H9 (cell line): Measurements from ENCODE around the gene PHACTR4. TPM values are rescaled to one million over a fixed set of nuclear protein-coding genes. Genes with fewer than 3 reads are reported as not detected.

Experiments
- DNase-seq: peaks from one replicate; pipeline ENCODE4 v3.0.0-alpha.2; 2017
- H2AFZ ChIP-seq: one replicate; pipeline ENCODE4 v1.6.1; 2013; ENCODE audit warnings: mild to moderate bottlenecking, low read length, control low read depth, moderate library complexity
- H2AK5ac ChIP-seq: 2 replicates; pipeline ENCODE4 v1.6.1; 2013; ENCODE audit warnings: low read length, control low read depth, mixed read lengths; ENCODE audit not compliant: insufficient read length
- H2BK120ac ChIP-seq: one replicate; pipeline ENCODE4 v1.6.1; 2013; ENCODE audit warnings: low read depth, mild to moderate bottlenecking, low read length, control low read depth, inconsistent platforms; ENCODE audit not compliant: poor library complexity, severe bottlenecking
- H2BK12ac ChIP-seq: 2 replicates; pipeline ENCODE4 v1.6.1; 2013; ENCODE audit warnings: low read length, control low read depth, mixed read lengths, low read depth; ENCODE audit not compliant: insufficient read length
- H2BK15ac ChIP-seq: 2 replicates; pipeline ENCODE4 v1.6.1; 2013; ENCODE audit warnings: low read depth, low read length, control low read depth
- H2BK20ac ChIP-seq: one replicate; pipeline ENCODE4 v1.6.1; 2013; ENCODE audit warnings: low read depth, mild to moderate bottlenecking, low read length, control low read depth, inconsistent platforms; ENCODE audit not compliant: poor library complexity, severe bottlenecking
- H2BK5ac ChIP-seq: 2 replicates; pipeline ENCODE4 v1.6.1; 2013; ENCODE audit warnings: low read length, control low read depth, mixed read lengths; ENCODE audit not compliant: insufficient read length
- H3K14ac ChIP-seq: 2 replicates; pipeline ENCODE4 v1.6.1; 2013; ENCODE audit warnings: low read length, control low read depth; ENCODE audit not compliant: insufficient read depth
- H3K18ac ChIP-seq: 2 replicates; pipeline ENCODE4 v1.6.1; 2013; ENCODE audit warnings: low read depth, mild to moderate bottlenecking, mixed read lengths, low read length, control low read depth; ENCODE audit not compliant: insufficient read length
- H3K23ac ChIP-seq: 2 replicates; pipeline ENCODE4 v1.6.1; 2013; ENCODE audit warnings: low read length, control low read depth, mixed read lengths, low read depth; ENCODE audit not compliant: insufficient read length
- H3K23me2 ChIP-seq: 2 replicates; pipeline ENCODE4 v1.6.1; 2013; ENCODE audit warnings: low read depth, mild to moderate bottlenecking, mixed read lengths, low read length, control low read depth; ENCODE audit not compliant: insufficient read length, poor library complexity, severe bottlenecking
- H3K27ac ChIP-seq: 2 replicates; pipeline ENCODE4 v1.5.1; 2013; ENCODE audit warnings: low read length, control low read depth, mixed read lengths, low read depth; ENCODE audit not compliant: insufficient read length
- H3K27me3 ChIP-seq: 2 replicates; pipeline ENCODE4 v1.6.1; 2013; ENCODE audit warnings: low read length, control low read depth, inconsistent platforms; ENCODE audit not compliant: insufficient read depth
- H3K4ac ChIP-seq: 2 replicates; pipeline ENCODE4 v1.6.1; 2013; ENCODE audit warnings: low read depth, mild to moderate bottlenecking, control low read depth, inconsistent platforms, low read length, moderate library complexity
- H3K4me1 ChIP-seq: 2 replicates; pipeline ENCODE4 v1.6.1; 2013; ENCODE audit warnings: low read length, control low read depth, inconsistent platforms; ENCODE audit not compliant: insufficient read depth
- H3K4me2 ChIP-seq: 2 replicates; pipeline ENCODE4 v1.6.1; 2013; ENCODE audit warnings: low read length, control low read depth, mixed read lengths; ENCODE audit not compliant: insufficient read length, insufficient read depth
- H3K56ac ChIP-seq: 2 replicates; pipeline ENCODE4 v1.6.1; 2013; ENCODE audit warnings: low read depth, mild to moderate bottlenecking, mixed read lengths, low read length, control low read depth; ENCODE audit not compliant: insufficient read length
- H3K79me1 ChIP-seq: 2 replicates; pipeline ENCODE4 v1.6.1; 2013; ENCODE audit warnings: low read depth, mild to moderate bottlenecking, moderate library complexity, low read length, control low read depth, inconsistent platforms; ENCODE audit not compliant: insufficient read depth, poor library complexity, severe bottlenecking
- H3K79me2 ChIP-seq: 2 replicates; pipeline ENCODE4 v1.6.1; 2013; ENCODE audit warnings: low read length, control low read depth, inconsistent platforms; ENCODE audit not compliant: insufficient read depth
- H3K9ac ChIP-seq: 2 replicates; pipeline ENCODE4 v1.6.1; 2013; ENCODE audit warnings: low read length, control low read depth, mixed read lengths; ENCODE audit not compliant: insufficient read length; ENCODE audit errors: extremely low read depth
- H3K9me3 ChIP-seq: one replicate; pipeline ENCODE4 v1.6.1; 2013; ENCODE audit warnings: low read depth, low read length, inconsistent platforms; ENCODE audit not compliant: control insufficient read depth
- H3T11ph ChIP-seq: one replicate; pipeline ENCODE4 v1.6.1; 2013; ENCODE audit warnings: mild to moderate bottlenecking, low read length, control low read depth, inconsistent platforms
- H4K20me1 ChIP-seq: one replicate; pipeline ENCODE4 v1.6.1; 2013; ENCODE audit not compliant: control insufficient read depth, insufficient read length, insufficient read depth
- H4K5ac ChIP-seq: 2 replicates; pipeline ENCODE4 v1.6.1; 2013; ENCODE audit warnings: low read depth, mild to moderate bottlenecking, mixed read lengths, low read length, control low read depth; ENCODE audit not compliant: insufficient read length
- H4K8ac ChIP-seq: replicated peaks from 2 replicates; pipeline ENCODE4 v1.6.1; 2013; ENCODE audit warnings: low read length, control low read depth, mixed read lengths, low read depth; ENCODE audit not compliant: insufficient read length
- H4K91ac ChIP-seq: 2 replicates; pipeline ENCODE4 v1.6.1; 2013; ENCODE audit warnings: low read depth, mild to moderate bottlenecking, moderate library complexity, mixed read lengths, low read length, control low read depth; ENCODE audit not compliant: insufficient read length
- H3K27ac Mint-ChIP-seq, 3 experiments: 2 replicates in 2 of 3; 3 replicates in 1 of 3; pipeline ENCODE4 v1.8.0; 2020 to 2021; ENCODE audit warnings: mixed read lengths in 3 of 3, mild to moderate bottlenecking in 1 of 3, moderate library complexity in 1 of 3
- H3K27me3 Mint-ChIP-seq: 2 replicates; pipeline ENCODE4 v1.8.0; 2021; ENCODE audit warnings: low read depth, mild to moderate bottlenecking, moderate library complexity, mixed read lengths
- H3K36me3 Mint-ChIP-seq, 3 experiments: 2 replicates in 2 of 3; 3 replicates in 1 of 3; pipeline ENCODE4 v1.8.0; 2020 to 2021; ENCODE audit warnings: low read depth in 3 of 3, mixed read lengths in 3 of 3; ENCODE audit not compliant: insufficient read depth in 1 of 3
- H3K4me1 Mint-ChIP-seq, 2 experiments: 2 replicates each; pipeline ENCODE4 v1.8.0; 2020; ENCODE audit warnings: mixed read lengths in 2 of 2
- H3K4me3 Mint-ChIP-seq, 2 experiments: 2 replicates in 1 of 2; 3 replicates in 1 of 2; pipeline ENCODE4 v1.8.0; 2020 to 2021; ENCODE audit warnings: mild to moderate bottlenecking in 2 of 2, mixed read lengths in 2 of 2, moderate library complexity in 1 of 2
- H3K9me3 Mint-ChIP-seq, 2 experiments: 2 replicates in 1 of 2; 3 replicates in 1 of 2; pipeline ENCODE4 v1.8.0; 2020; ENCODE audit warnings: mild to moderate bottlenecking in 2 of 2, mixed read lengths in 2 of 2, moderate library complexity in 1 of 2
- WGBS: extraction: QIAGEN DNeasy Blood & Tissue Kit; methylation state at CpG from one replicate; pipeline ENCODE4 v1.1.7; 2013; ENCODE audit warnings: missing lambda C conversion rate, low lambda C conversion rate, mixed read lengths; ENCODE audit not compliant: insufficient read length; ENCODE audit errors: extremely low coverage; 5-methylcytosine and 5-hydroxymethylcytosine counted together
- total RNA-seq: library from RNA; stranded (reverse); gene quantifications from 2 replicates; pipeline ENCODE4 v1.2.1, GENCODE V29; 2021
- TF ChIP-seq, protein P1 (sequence below): fragments of 200-600 bp; sonication (generic); conservative IDR thresholded peaks from 3 replicates; pipeline ENCODE4 v1.8.0; 2021; ENCODE audit warnings: antibody characterized with exemption, mild to moderate bottlenecking

The PHACTR4 gene
- total RNA-seq, 1 experiment from 2014 or later: 54.0 TPM

DNA sequence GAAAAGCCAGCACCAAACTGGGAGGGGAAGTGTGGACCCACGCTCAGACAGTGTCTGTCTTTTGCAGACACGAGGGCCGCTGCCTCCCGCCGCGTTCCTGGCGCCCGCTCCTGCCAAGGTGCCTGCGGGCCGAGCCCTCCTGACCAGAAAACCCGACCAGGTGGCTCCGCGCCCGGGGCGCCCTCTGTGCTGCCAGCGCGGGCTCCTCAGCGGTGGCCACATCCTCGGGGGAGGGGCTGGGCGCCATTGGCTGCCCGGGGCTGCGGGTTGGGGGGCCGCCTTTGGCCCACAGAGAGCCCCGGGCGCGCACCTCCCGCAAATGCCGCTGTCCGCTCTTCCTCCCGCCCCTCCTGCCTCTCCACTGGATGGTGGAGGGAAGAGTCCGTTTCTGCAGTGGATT is 160.9 kb downstream of the PHACTR4 start:
- no peak overlapping the region for H2AFZ ChIP-seq
- H2BK120ac ChIP-seq: no peak overlapping the region
- peaks cover 6% of the 10 kb centered on the region for H3K79me1 ChIP-seq
- Mint-ChIP-seq H3K9me3 (no peaks in the 10 kb centered on the region), H3K36me3 (peaks cover 36 to 59% (median 47%) of the 10 kb centered on the region in 3 experiments), H3K27ac (no peak overlapping the region; a peak in 1 of 7 replicates), H3K27me3 (no peaks in the 10 kb centered on the region; the same call in 1 of the 2 replicates), H3K4me3 (no peak overlapping the region), H3K4me1 (no peaks in the 10 kb centered on the region)
- H3K4ac ChIP-seq: no peak overlapping the region
- H4K5ac ChIP-seq: no peak overlapping the region
- TF ChIP-seq, protein P1, sequence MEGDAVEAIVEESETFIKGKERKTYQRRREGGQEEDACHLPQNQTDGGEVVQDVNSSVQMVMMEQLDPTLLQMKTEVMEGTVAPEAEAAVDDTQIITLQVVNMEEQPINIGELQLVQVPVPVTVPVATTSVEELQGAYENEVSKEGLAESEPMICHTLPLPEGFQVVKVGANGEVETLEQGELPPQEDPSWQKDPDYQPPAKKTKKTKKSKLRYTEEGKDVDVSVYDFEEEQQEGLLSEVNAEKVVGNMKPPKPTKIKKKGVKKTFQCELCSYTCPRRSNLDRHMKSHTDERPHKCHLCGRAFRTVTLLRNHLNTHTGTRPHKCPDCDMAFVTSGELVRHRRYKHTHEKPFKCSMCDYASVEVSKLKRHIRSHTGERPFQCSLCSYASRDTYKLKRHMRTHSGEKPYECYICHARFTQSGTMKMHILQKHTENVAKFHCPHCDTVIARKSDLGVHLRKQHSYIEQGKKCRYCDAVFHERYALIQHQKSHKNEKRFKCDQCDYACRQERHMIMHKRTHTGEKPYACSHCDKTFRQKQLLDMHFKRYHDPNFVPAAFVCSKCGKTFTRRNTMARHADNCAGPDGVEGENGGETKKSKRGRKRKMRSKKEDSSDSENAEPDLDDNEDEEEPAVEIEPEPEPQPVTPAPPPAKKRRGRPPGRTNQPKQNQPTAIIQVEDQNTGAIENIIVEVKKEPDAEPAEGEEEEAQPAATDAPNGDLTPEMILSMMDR: no peak
- no peak overlapping the region for H2BK20ac ChIP-seq
- no peak overlapping the region for H2AK5ac ChIP-seq
- no peaks in the 10 kb centered on the region for H3K9me3 ChIP-seq
- no peak overlapping the region for H3K56ac ChIP-seq
- no peak for DNase-seq
- H3K14ac ChIP-seq: no peak overlapping the region
- no peaks in the 10 kb centered on the region for H4K20me1 ChIP-seq
- no CpG with 5 or more reads among the region's 31 CpGs for WGBS
- no peak overlapping the region for H3T11ph ChIP-seq
- no peak overlapping the region for H3K9ac ChIP-seq
- no peak overlapping the region for H4K8ac ChIP-seq
- no peaks in the 10 kb centered on the region for H3K23me2 ChIP-seq
- H3K23ac ChIP-seq: no peak overlapping the region
- no peak overlapping the region for H3K27ac ChIP-seq
- no peak overlapping the region for H4K91ac ChIP-seq
- H3K4me2 ChIP-seq: no peak overlapping the region
- H3K4me1 ChIP-seq: no peaks in the 10 kb centered on the region
- no peak overlapping the region for H2BK5ac ChIP-seq
- H3K27me3 ChIP-seq: no peaks in the 10 kb centered on the region
- H3K79me2 ChIP-seq: peaks cover 1% of the 10 kb centered on the region; the same call in 1 of the 2 replicates
- H2BK12ac ChIP-seq: no peak overlapping the region
- H2BK15ac ChIP-seq: no peak overlapping the region
- no peak overlapping the region for H3K18ac ChIP-seq
